Stimulated activated CD8-positive, alpha-beta memory T cell treated with anti-CD3 and anti-CD28 coated beads, Interleukin-7, amount 100 ng/mL, for 48 hours (primary cell): ENCODE data around the gene SLC13A4.

ENCODE experiments used
- DNase-seq, 2 donors: peaks; one replicate each; pipeline ENCODE4 v3.0.0-alpha.2; 2020; ENCODE audit warnings: low read depth in 1 of 2; ENCODE audit errors: extremely low read depth in 1 of 2

Gene SLC13A4

DNA sequence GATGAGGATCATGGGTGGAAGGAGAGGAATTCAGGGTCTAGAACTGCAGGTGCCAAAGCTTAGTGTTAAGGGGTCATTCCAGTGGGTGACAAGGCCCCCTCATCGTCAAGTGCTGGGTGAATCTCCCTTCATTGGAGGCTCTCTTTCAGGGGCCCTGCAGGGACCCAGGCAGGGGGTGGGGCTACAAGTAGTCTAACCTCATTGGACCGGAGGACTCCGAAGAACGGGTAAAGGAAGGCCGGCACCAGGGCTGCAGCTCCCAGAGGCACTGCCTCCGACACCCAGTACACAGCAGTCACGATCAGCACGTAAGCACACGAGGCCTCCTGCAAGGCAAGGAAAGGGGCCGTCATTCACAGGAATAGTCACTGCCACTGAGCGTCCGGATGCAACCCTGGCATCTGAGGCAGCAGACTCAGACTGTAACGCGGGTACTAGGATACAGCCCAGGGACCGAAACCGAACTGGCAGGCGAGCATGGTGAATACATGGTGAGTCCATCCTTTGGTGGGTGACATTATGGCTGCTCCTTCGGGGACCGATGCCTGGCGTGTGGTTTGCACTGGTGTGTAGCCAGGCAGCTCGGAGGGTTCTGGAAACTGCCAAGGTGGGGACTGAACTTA lies 6.7 kb downstream of the SLC13A4 start:
- no peak for DNase-seq

DNA sequence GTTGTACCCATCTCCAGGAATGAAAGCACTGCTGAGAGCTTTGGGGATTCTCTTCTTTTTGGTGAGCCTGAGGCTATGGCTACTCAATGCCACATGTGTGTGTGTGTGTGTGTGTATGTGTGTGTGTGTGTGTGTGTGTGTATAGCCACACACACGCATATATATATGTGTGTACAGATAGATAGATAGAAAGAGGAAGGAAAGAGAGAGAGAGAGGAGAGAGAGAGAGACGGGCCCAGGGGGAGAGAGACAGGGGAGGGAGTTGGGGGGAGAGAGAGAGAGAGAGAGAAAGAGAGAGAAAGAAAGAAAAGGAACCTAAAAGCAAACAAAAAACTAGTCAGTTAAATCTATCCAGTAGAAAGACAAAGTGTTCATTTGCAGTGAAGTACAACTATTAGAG lies 8.3 kb downstream of the SLC13A4 start:
- no peak for DNase-seq

DNA sequence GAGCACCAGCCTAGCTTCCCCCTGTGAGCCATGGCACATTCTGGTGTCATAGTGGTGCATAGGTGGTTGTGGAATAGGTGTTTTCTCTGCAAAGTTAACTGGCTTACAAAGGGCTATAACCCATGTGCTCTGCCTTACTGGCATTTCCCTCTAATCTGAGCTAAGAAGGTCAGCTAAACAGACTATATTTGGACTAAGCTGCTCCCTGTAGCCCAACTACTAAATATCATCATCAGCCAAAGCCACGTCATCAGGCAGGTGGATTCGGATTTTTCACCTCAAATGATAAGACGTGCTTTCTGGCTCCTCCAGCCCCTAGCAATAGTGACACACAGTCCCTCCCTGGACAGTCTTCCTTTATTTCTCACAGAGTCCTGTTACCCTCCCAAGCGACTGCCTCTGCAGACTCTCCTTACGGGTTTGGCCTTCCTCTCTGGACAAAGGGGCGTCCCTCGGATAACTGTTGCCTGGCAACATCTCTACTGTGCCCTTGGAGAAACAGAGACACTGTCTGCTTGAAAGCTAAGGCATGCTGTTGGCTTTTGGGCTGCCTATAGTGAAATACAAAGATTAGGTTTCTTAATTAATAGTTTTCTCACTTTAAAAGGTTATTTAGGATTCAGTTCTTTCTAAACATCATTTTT lies 9.1 kb downstream of the SLC13A4 start:
- no peak for DNase-seq

- DNase-seq, result no peak
Measured at GRCh38 chr7:135718219-135718618, 9.8 kb downstream of the SLC13A4 start.

DNA sequence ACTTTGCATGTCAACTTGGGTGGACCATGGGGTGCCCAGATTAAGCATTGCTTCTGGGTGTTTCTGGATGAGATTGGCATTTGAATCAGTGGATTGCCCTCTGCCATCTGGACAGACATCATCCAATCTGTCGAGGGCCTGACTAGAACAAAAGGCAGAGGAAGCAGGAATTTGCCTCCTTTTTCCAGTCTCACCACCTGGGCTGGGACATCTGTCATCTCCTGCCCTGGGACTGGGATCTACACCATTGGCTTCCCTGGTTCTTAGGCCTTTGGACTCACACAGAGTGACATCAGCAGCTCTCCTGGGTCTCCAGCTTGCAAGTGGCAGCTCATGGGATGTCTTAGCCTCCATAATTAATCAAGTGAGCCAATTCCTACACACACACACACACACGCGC lies 10.3 kb downstream of the SLC13A4 start:
- DNase-seq, result no peak

DNA sequence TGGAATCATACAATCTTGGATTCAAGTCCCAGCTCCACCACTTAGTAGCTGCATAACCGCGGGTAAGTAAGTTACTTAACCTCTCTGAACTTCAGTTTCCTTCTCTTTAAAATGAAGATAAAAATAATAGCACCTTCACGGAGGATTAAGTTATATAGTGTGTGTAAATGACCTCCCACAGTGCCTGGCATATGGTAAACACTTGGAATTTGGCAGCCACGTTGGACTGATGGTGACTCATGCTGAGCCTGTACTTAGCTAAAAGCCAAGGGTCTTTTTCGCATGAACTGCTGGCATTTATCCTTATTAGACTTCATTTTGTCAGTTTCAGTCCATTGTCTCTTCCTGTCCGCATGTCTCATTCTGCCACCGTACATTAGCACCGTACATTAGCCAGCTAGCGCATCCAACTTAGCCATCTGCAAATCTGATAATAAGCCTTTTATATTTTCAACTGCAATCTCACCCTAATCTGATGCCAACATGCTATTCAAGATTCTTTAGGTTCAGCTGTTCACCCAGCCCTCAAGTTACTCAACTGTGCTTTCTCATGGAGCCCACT lies 11.2 kb downstream of the SLC13A4 start:
- no peak for DNase-seq

DNA sequence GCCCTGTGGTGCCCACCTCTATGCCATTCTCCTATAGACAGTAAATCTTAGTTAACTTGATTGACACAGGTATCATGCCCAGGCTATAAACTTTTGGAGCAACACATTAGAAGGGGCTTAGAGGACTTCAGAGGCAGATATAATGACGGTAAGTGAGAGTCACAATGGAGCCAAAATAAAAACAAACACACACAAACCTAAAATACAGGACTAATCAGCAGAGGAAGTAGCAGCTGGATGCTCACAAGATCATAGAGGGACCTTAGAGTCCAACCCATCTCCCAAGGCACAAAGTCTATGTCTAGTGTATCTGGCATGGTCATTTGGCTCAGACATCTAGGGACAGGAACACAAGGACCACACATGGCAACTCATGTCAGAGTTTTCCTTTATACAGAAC lies 12.3 kb downstream of the SLC13A4 start:
- DNase-seq, result no peak

GRCh38 chr7:135715055-135715522 lies 12.9 kb downstream of the SLC13A4 start:
- no peak for DNase-seq

DNA sequence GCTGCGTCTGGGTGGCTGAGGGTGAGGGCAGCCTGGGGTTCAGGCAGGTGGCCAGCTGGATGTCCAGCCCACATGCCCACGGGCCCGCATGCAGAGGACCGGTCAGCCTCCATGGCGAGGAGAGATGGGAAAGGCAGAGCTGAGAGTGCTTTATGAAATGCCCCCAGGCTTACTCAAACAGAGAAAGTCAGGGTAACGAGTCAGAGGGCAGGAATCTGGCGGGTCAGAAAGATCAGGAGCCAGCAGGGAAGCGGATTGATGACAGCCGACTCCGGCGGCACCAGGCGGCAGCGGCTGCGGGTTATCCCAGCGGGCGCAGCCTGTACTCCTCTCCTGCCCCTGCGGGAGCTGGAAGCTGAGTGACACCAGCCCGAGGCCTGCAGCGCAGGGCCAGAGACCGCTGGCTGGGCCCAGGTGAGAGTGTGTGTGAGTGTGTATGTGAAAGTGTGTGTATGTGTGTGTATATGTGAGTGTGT lies 13.4 kb downstream of the SLC13A4 start:
- no peak for DNase-seq

DNA sequence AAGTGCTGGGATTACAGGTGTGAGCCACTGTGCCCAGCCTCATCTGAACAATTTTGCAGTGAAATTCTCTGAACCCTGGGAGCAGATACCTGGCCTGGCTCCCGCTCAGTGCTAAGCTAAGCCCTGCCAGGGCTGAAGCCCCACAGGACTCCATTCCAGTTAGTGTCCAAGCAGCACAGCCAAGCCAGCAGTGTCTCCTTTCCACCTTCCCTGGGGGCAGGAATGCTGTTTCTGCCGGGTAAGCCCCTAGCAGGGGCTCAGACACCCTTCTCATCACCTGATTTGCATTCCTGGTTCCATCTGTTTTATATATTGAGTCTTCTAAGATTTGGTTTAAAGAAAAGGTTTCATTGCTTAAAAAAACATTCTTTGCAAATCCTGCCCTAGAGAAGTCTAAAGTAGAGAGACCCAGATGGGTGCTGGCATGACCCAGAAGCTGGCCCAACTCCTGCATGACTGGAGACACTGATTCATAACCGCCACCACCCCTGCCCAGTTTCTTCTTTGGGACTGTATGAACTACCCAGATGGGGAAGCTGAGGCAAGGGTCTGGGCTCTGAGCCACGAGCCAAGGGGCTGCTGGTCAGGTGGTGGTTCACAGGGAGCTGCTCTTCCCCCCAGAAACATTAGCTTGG lies 14.0 kb downstream of the SLC13A4 start:
- DNase-seq, result no peak

GRCh38 chr7:135712796-135713195 lies 15.2 kb downstream of the SLC13A4 start:
- DNase-seq, result no peak

- DNase-seq, result no peak
Measured at GRCh38 chr7:135712182-135712782, 15.7 kb downstream of the SLC13A4 start.

DNA sequence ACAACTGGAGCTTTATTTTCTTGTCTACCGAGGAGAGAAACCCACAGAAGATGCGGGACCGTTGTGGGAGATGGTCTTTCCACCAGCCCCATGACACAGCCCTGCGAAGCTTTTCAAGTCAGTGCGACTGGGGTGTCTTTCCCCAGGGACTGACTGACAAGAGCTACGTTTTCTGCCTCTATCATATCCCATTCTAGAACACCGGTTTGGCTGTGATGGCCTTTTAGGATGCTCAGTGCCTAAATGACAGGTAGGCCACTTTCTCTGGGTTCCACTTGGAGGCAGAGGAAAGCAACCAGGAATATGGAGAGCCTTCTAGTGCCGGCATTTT lies 16.9 kb downstream of the SLC13A4 start:
- no peak for DNase-seq

DNA sequence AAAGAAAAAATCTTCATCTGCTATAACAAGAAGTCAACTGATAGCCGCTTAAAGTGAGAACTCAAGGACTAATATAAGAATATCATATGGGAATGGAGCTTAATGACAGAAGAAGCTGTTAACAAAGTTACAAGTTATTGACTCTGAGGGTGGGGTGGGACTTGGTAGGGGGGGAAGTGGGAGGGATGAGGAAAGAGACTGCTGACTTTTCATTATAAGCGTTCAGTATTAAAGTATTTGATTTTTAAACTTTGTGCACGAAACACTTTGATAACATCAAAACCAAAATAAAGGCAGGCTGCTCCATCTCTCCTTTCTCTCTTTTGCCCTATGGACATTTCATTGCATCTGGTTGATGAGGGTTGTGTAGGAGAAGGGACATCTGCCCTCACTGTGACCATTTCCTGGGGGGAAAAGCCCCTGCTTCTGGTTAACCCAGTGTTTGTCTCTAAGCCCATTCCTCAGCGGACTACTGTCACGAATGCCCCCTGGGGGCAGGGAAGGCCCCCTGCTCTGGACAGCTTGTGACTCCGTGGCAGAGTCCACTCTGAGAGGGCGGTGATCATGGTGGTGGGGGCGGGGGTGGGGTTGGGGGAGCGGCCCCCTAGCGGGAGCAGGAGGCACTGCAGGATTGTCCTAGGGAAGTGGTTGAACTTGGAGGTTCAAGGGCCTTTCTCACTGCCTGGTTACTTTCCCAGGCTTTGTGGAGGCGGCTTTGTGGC lies 17.4 kb downstream of the SLC13A4 start:
- DNase-seq, result no peak

DNA sequence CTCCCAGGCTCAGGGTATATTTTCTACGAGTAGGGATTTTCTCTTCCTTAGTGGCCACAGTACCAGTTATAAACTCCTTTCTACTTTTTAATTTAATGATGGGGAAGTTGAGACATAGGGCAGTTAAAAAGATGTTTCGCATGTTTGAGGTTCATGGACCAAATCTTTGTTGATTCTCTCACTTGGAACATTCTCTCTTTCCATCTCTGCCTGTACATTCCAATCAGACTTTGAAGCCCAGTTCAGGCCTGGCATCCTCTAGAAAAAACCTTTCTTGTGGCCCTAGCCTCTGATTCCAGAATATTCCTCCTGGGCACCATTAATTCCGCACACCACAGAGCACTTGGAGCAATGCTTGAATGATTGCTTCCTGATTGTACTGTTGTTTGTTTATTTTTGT lies 18.5 kb downstream of the SLC13A4 start:
- DNase-seq, result no peak

- no peak for DNase-seq
Measured at GRCh38 chr7:135708041-135708440, 19.9 kb downstream of the SLC13A4 start.

DNA sequence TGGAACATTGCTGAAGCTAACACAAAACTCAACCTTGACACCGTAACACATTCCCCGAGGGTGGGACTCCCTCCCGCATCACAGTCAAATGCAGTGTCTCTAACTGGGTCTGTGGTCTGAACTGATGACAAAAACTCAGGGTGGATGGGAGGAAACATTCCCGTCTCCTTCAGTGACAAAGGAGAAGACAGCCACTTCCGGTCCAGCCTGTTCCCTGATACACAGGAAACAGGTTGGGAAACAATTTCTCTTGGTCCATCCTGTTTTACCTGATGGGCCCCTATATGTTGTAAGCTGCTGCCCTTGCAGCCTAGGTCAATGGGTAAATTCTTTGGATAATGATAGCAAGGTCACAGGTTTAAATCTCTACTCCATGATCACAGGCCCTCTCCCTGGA lies 20.4 kb downstream of the SLC13A4 start:
- DNase-seq, result no peak

DNA sequence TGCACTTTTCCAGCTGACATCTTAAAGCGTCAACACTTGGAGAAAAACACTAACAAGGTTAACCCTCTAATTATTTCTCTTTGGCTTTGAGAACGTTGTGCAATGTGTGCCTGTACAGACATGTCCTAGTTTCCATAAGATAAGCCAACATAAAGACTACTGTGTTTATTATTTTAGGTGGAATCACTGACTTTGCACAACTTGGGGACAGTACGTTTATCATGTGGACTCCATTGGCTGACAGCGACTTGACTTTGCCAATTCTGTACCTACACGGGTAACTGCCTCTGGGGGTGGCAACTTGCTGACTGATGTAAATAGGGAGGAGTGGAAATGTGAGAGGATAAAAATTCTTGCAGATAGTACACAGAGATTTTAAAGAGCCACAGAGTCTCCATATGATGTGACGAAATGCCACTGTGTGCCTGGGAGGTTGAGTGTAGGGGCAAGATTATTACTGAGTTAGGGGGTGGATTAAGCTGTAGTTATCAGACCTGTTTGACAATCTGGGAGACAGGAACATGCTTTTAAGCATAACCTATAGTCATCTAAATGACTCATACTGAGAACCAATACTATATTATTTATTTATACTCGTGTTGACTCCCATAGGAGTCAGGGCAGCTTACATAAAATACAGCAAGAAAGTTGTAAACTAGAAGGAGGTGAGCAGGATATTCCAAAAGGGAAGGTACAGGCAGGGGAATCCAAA lies 21.0 kb downstream of the SLC13A4 start:
- DNase-seq, result no peak

DNA sequence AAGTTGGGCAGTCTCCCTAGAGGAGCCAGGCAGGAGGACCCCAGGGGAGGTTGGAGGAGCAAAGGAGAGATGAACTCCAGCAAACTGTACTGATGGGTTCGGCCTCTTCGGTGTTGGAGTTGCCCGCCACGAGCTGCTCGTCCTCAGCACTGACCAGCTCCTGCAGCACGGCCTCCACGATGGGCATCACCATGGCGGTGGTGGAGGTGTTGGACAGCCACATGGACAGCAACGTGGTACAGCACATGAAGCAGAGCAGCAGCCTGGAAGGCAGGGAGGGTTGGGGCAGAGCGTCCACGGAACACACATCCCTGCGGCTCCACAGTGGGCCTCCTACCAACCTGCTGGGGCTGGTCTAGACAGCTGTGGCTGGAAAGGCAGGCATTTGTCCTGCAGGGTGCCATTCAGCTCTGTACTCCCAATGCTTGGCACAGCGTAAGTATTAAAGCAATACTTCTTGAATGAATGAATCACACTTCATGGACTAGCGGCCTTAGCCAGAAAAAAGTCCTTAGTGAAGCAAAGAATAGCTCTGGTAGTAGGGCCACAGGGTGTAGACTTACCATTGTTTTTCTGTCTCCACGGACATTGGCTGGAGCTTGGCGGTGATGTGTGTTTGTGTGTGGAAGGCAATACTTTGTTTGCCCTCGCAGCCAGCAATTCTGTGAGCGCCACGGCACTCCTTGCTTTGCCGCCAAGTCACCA lies 21.8 kb downstream of the SLC13A4 start:
- DNase-seq, result no peak

- no peak for DNase-seq
Measured at GRCh38 chr7:135704698-135705097, 23.3 kb downstream of the SLC13A4 start.
